Panc1 (cell line): ENCODE data around the gene POLG. TPM values are rescaled to one million over a fixed set of nuclear protein-coding genes. Genes with fewer than 3 reads are reported as not detected.

Experiments
- ATAC-seq: fragments of 200-7000 bp; cut with Tn5 transposase; 2 replicates; pipeline ENCODE4 v1.9.1; 2020; ENCODE audit warnings: mild to moderate bottlenecking, moderate library complexity
- BruUV-seq: library from RNA; stranded (reverse); fragments of 400-500 nt; replicated peaks from 2 replicates; lab custom pipeline; 2021; lab: Mats Ljungman, UMichigan
- CTCF ChIA-PET: fragments of 300-600 bp; sonication (Branson Sonifier 250); formaldehyde crosslinking; loops from one replicate; lab custom pipeline; 2022; ENCODE audit warnings: antibody characterized with exemption; lab: Charles Lee
- POLR2A ChIA-PET: fragments of 300-600 bp; sonication (Branson Sonifier 250); formaldehyde crosslinking; loops from one replicate; lab custom pipeline; 2022; ENCODE audit warnings: antibody characterized with exemption; lab: Charles Lee
- DNase-seq: peaks from one replicate; pipeline ENCODE4 v3.0.0-alpha.2; 2010; ENCODE audit warnings: low read depth, low spot score
- H3K27ac ChIP-seq: 2 replicates; pipeline ENCODE4 v1.5.1; 2011; ENCODE audit warnings: mild to moderate bottlenecking, low read length, inconsistent platforms
- H3K27me3 ChIP-seq: fragments of 200-500 bp; sonication (Bioruptor generic); 2 replicates; pipeline ENCODE4 v1.6.0; 2014; ENCODE audit warnings: low read length, inconsistent platforms; ENCODE audit not compliant: control insufficient read depth, insufficient read depth
- H3K36me3 ChIP-seq: fragments of 200-500 bp; sonication (Bioruptor generic); 2 replicates; pipeline ENCODE4 v1.5.1; 2014; ENCODE audit warnings: inconsistent platforms, mild to moderate bottlenecking, low read length, moderate library complexity; ENCODE audit not compliant: control insufficient read depth, insufficient read depth
- H3K4me1 ChIP-seq: 2 replicates; pipeline ENCODE4 v1.5.1; 2011; ENCODE audit warnings: inconsistent platforms, mild to moderate bottlenecking, low read length, moderate library complexity; ENCODE audit not compliant: control insufficient read depth, insufficient read depth
- H3K4me3 ChIP-seq, 2 experiments: 2 replicates each; pipeline ENCODE4 v1.5.1; 2011 to 2012; ENCODE audit warnings: low read depth in 2 of 2, low read length in 2 of 2, mild to moderate bottlenecking in 2 of 2, inconsistent platforms in 1 of 2, moderate library complexity in 1 of 2
- H3K9me3 ChIP-seq: fragments of 200-500 bp; sonication (Bioruptor generic); 2 replicates; pipeline ENCODE4 v1.5.1; 2014; ENCODE audit warnings: low read depth, mild to moderate bottlenecking, inconsistent platforms, low read length, moderate library complexity; ENCODE audit not compliant: control insufficient read depth, insufficient read depth
- POLR2AphosphoS5 ChIP-seq: IDR thresholded peaks from 2 replicates; pipeline ENCODE4 v1.6.1; 2012; ENCODE audit warnings: mild to moderate bottlenecking, low read depth, low read length, moderate library complexity
- REST ChIP-seq, 2 experiments: IDR thresholded peaks; 2 replicates each; pipeline ENCODE4 v1.6.1; 2011 to 2012; ENCODE audit warnings: low read depth in 2 of 2, control low read depth in 1 of 2, low read length in 1 of 2, mild to moderate bottlenecking in 1 of 2, moderate library complexity in 1 of 2; ENCODE audit not compliant: insufficient read depth in 1 of 2
- SIN3A ChIP-seq: IDR thresholded peaks from 2 replicates; pipeline ENCODE4 v1.6.1; 2012; ENCODE audit warnings: low read depth, mild to moderate bottlenecking, low read length, moderate library complexity, borderline replicate concordance; ENCODE audit not compliant: insufficient read depth
- TCF7L2 ChIP-seq: IDR thresholded peaks from 2 replicates; pipeline ENCODE4 v1.6.1; 2011; ENCODE audit warnings: mild to moderate bottlenecking, low read depth, low read length, inconsistent platforms
- in situ Hi-C: cut with HindIII; loops from 2 replicates; pipeline ENCODE4 v1.10.0; 2016; ENCODE audit warnings: low sequenced_read_pairs, low pct_unique_long_range_greater_than_20kb
- intact Hi-C: fragments of 100-400 bp; cut with micrococcal nuclease; formaldehyde crosslinking; loops from one replicate; pipeline ENCODE4 v1.10.0; 2022; ENCODE audit not compliant: unreplicated experiment
- total RNA-seq: library from RNA; stranded (reverse); gene quantifications from one replicate; pipeline ENCODE4 v1.2.1, GENCODE V29; 2021; ENCODE audit not compliant: unreplicated experiment
- TF ChIP-seq, protein P1 (sequence below): fragments of 450-650 bp; IDR thresholded peaks from 2 replicates; pipeline ENCODE4 v1.5.1; 2017; ENCODE audit warnings: mild to moderate bottlenecking

Gene POLG
- total RNA-seq, 1 experiment from 2014 or later: 95.2 TPM

DNA sequence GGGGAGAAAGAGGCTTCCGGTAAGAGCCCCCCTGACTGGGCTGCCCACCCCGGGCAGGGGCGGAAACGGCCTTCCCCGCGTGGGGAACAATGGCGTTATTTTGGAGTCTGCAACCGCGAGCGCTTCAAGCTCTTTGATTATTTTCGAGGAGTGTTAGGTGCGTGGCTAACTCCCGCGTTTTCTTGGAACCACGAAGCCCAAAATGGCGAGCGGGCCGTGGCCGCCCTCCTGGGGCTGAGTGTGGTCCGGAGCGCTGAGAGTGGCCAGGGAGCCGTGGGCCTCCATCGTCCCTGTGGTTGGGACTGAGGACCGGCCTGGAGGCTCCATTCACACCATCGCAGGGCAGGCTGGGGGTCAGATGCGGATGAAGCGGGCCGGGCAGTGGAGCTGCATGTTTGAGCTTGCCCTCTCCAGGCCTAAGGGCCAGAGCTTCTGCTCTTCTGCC lies 44.6 kb upstream of the POLG start:
- H3K36me3 ChIP-seq: no peaks in the 10 kb centered on the region
- DNase-seq: no peak
- ChIA-PET POLR2A (no interaction called here), CTCF (interaction anchor here (1.5 kb wide), 1 partner anchor 20 kb away, joined by 4 read pairs; no protein-coding TSS in a partner anchor)
- intact Hi-C loops (no loop called here), in situ Hi-C loops (no loop called here)
- no peak overlapping the region for H3K4me3 ChIP-seq
- no peaks in the 10 kb centered on the region for H3K4me1 ChIP-seq
- H3K9me3 ChIP-seq: no peaks in the 10 kb centered on the region
- H3K27ac ChIP-seq: no peak overlapping the region
- no TSS peak for BruUV-seq
- TF ChIP-seq TCF7L2 (no peak), POLR2AphosphoS5 (no peak), SIN3A (no peak), REST (IDR thresholded peaks at IDR 0.05; ENCODE audit: insufficient read depth in 1 of 2, low read depth in 2 of 2, low read length in 1 of 2) (no peak)
- TF ChIP-seq, protein P1, sequence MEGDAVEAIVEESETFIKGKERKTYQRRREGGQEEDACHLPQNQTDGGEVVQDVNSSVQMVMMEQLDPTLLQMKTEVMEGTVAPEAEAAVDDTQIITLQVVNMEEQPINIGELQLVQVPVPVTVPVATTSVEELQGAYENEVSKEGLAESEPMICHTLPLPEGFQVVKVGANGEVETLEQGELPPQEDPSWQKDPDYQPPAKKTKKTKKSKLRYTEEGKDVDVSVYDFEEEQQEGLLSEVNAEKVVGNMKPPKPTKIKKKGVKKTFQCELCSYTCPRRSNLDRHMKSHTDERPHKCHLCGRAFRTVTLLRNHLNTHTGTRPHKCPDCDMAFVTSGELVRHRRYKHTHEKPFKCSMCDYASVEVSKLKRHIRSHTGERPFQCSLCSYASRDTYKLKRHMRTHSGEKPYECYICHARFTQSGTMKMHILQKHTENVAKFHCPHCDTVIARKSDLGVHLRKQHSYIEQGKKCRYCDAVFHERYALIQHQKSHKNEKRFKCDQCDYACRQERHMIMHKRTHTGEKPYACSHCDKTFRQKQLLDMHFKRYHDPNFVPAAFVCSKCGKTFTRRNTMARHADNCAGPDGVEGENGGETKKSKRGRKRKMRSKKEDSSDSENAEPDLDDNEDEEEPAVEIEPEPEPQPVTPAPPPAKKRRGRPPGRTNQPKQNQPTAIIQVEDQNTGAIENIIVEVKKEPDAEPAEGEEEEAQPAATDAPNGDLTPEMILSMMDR: no peak
- ATAC-seq: no peak
- no peaks in the 10 kb centered on the region; the same call in 1 of the 2 replicates for H3K27me3 ChIP-seq

- ChIA-PET POLR2A (no interaction called here), CTCF (no interaction called here)
- H3K36me3 ChIP-seq: no peaks in the 10 kb centered on the region
- no peak overlapping the region for H3K27ac ChIP-seq
- no TSS peak for BruUV-seq
- H3K4me3 ChIP-seq: no peak overlapping the region
- H3K9me3 ChIP-seq: no peaks in the 10 kb centered on the region
- in situ Hi-C loops: no loop called here
- intact Hi-C loops: no loop called here
- DNase-seq (no peak), ATAC-seq (no peak)
- no peaks in the 10 kb centered on the region for H3K4me1 ChIP-seq
- peaks cover 2% of the 10 kb centered on the region; the same call in 1 of the 2 replicates for H3K27me3 ChIP-seq
- TF ChIP-seq, protein P1: no peak
- TF ChIP-seq POLR2AphosphoS5 (no peak), SIN3A (no peak), TCF7L2 (no peak), REST (IDR thresholded peaks at IDR 0.05; ENCODE audit: insufficient read depth in 1 of 2, low read depth in 2 of 2, low read length in 1 of 2) (no peak)
These were observed 43.9 kb upstream of the POLG start for GRCh38 chr15:89378296-89379151.
